Measurements from ENCODE around the gene CAND2. TPM values are rescaled to one million over a fixed set of nuclear protein-coding genes. Genes with fewer than 3 reads are reported as not detected.

The CAND2 gene
- total RNA-seq, 1 donor from 2014 or later: 15.5 TPM

DNA sequence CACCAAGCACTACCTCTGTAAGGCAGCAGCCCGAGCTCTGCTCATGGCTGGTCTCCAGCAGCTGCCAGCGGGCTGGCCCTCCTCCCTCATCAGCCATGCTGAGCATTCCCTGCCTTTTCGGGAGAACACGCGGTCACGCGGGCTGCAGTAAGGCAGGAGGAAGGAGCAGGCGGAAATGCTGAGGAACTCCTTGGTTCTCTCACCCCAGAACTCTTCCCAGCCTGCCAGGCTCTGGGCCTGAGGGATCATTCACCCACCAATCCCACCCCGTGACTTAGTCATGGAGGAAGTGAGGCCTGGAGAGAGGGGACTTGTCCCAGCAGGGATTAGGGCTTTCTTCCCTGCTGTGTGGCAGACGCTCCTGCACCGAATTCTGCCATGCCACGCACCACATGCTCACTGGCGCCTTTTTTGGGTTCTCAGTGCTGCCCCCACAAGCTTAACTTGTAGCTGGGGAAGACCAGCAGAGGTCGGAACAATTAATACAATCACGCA lies 87.8 kb downstream of the CAND2 start:
- Mint-ChIP-seq H3K27ac (ENCODE audit: unreplicated experiment) (no peak overlapping the region), H3K27me3 (ENCODE audit: low read depth) (peaks cover 20% of the 10 kb centered on the region), H3K4me1 (peaks cover under 1% of the 10 kb centered on the region), H3K4me3 (no peak overlapping the region), H3K36me3 (ENCODE audit: low read depth) (no peaks in the 10 kb centered on the region), H3K9me3 (no peaks in the 10 kb centered on the region)
- DNase-seq (ENCODE audit: low read depth, low spot score): no peak
- TF ChIP-seq CTCF (conservative IDR thresholded peaks at IDR 0.05): no peak

Other genes with a start within 250 kb of the CAND2 start
- gene MKRN2, start 239.6 kb upstream of the CAND2 start, total RNA-seq: 25.8 and 27.2 TPM in 2 replicates
- gene RAF1, start 132.6 kb upstream of the CAND2 start, total RNA-seq: 123 and 124 TPM in 2 replicates
- not detected in 2 replicates for gene TMEM40, start 37.4 kb upstream of the CAND2 start, total RNA-seq
- gene RPL32, start 44.9 kb downstream of the CAND2 start, total RNA-seq: 1,918 and 2,125 TPM in 2 replicates

Data from neural crest cell (in vitro differentiated cells).